HG02981 (cell line): ENCODE results near the gene CACNG3.
"Not testable (repeated sequence)": the region's sequence is repeated elsewhere in the genome, so short reads cannot be mapped to it uniquely, and the experiment has no call there.

ENCODE experiments used
- ATAC-seq: cut with Tn5 transposase; IDR thresholded peaks from one replicate; pipeline ENCODE4 v1.9.1; 2021; ENCODE audit warnings: mild to moderate bottlenecking, moderate library complexity; ENCODE audit not compliant: unreplicated experiment

CACNG3 gene

GRCh38 chr16:24255456-24256371 is at the start of gene CACNG3:
Gene CACNG3 (plus strand): TSS chr16:24256335. CDS start chr16:24256755, 420 bp downstream.
- no peak for ATAC-seq

- ATAC-seq: no peak
These were observed 49.2 kb upstream of the CACNG3 start for GRCh38 chr16:24206926-24207325.

DNA sequence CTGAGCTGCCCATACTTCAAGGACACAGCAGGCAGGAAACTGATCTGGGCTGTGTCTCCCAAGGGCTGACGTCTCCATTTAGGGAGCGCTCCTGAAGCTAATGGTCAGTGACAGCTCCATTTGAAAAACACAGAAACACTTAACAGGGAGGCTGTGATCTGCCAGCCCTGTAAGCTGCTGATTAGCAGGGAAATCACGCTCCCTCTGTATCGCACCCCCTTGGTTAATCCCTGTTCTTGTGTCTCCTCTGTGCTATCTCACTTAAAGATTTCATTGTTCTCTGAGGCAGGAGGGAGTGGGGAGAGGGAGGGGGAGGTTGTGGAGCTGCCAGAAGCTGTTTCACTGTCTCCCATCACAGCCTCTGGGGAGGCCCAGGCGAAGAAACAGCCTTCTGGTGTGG is 47.4 kb upstream of the CACNG3 start:
- no peak for ATAC-seq

DNA sequence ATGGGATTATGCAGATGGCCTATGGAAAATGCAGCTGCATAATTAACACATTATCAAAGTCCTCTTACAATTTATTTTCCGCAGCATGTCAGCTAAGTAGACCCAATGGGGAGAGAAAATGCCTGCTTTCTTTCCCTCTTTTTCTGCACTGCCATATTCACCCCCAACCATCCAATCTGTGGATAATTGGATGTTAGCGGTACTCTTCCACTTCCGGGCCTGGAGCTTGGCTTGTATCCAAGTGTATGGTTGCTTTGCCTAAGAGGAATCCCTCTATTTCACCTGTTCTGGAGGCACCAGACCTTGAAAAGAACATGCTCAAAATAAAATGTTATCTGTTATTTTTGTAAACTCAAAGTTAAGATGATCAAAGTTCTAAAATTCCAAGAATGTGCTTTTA is 41.1 kb upstream of the CACNG3 start:
- no peak for ATAC-seq

DNA sequence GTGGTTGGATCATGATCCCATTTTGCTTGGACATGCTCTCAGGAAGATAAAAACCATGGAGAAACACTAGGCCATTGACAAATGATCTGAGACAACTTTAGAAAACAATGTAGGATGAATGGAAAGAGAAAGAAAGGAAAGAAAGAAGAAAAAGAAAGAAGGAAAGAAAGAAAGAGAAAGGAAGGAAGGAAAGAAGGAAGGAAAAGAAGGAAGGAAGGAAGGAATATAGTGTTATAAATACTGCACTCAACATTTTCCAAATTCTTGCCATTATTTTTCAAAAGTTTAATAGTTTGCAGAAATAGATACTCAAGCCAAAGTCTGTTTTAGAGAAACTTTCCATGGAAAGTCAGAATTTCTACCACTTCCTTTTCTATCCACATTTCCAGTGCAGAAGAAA is 39.2 kb upstream of the CACNG3 start:
- no peak for ATAC-seq

DNA sequence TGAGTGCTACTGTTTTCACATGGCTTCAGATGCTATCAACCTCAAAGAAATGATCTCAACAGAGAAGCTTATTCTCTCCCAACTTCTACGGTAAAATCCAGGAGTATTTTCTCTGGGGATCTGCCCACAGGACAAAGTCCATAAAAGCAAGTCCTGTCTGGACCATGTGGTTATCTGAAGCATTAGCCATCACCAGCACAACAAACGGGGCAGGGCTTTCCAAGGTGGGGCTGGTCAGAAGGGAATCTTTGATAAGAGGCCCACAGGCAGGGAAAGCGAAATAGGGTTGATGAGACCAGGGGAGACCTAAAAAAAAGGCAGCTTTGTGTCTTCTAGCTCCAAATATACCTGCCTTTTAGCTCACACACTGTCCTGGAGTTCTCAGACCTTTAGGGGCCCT is 38.7 kb upstream of the CACNG3 start:
- ATAC-seq: no peak

- no peak for ATAC-seq
These were observed 37.8 kb upstream of the CACNG3 start for GRCh38 chr16:24218299-24218698.

DNA sequence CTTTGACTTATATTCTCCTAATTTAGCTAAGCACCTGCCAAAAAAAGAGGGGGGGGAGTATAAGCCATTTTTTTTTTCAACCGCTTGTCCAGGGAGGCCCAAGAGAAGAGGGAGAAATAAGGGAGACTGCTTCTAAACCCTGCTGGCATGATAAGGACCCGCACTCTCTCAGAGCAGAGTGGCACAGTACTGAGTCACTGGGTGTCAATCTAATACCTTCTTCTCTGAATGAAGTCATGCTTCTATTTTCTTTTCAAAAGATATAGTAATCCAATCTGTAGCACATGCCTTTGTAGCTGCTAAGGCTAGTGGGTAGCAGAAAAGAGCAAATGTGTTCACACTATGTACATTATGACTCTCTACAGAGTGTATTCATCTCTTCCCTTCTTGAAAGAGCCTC is 34.9 kb upstream of the CACNG3 start:
- ATAC-seq: no peak

GRCh38 chr16:24228514-24228913 is 27.6 kb upstream of the CACNG3 start:
- ATAC-seq: no peak

- ATAC-seq: no peak
These were observed 23.2 kb upstream of the CACNG3 start for GRCh38 chr16:24232936-24233335.

DNA sequence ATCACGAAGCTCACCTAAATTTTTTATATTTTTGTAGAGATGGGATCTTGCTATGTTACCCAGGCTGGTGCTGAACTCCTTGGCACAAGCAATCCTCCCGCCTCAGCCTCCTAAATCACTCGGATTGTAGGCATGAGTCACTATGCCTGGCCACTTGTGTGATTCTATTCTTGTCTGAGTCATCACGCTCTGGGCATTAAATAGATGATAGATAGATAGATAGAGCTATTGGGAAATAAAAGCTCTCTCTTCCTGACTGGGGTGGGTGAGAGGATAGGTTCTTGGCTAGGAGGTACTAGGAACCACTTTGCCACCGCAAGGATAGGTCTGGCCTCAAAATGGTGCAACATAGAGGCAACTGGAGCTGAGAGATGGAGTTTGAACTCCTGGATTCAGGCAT is 21.4 kb upstream of the CACNG3 start:
- no peak for ATAC-seq

GRCh38 chr16:24235806-24236205 is 20.3 kb upstream of the CACNG3 start:
- no peak for ATAC-seq

DNA sequence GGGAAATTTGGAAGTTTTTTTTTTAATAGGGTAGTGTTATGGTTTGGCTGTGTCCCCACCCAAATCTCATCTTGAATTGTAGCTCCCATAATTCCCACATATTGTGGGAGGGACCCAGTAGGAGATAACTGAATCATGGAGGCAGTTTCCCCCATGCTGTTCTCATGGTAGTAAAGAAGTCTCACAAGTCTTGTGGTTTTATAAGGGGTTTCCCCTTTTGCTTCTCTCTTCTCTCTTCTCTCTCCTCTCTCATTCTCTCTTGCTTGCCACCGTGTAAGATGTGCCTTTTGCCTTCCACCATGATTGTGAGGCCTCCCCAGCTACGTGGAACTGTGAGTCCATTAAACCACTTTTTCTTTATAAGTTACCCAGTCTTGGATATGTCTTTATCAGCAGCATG is 17.3 kb upstream of the CACNG3 start:
- ATAC-seq: not testable (repeated sequence)

GRCh38 chr16:24246911-24247607 is 9.1 kb upstream of the CACNG3 start:
- no peak for ATAC-seq

GRCh38 chr16:24253192-24253591 is 2.9 kb upstream of the CACNG3 start:
- ATAC-seq: no peak

GRCh38 chr16:24257958-24258357 is 1.8 kb downstream of the CACNG3 start:
- ATAC-seq: no peak

DNA sequence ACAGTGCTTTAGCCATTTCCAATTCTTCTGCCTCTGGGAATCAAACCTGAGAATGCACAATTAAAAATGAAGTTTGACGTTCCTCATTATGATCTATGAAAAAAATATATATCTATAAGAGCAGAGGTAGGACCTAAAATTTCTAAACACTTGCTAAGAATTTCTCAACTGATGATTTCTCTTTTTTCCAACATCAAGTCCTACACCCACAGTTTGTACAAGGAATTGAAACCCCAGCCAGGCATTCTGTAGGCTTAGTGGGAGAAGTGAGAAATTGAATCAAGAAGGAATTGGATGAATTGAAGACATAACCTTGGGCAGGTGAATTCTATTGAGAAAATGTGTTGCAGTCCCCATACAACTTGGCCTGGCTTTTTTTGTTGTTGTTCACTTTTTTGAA is 2.7 kb downstream of the CACNG3 start:
- no peak for ATAC-seq

DNA sequence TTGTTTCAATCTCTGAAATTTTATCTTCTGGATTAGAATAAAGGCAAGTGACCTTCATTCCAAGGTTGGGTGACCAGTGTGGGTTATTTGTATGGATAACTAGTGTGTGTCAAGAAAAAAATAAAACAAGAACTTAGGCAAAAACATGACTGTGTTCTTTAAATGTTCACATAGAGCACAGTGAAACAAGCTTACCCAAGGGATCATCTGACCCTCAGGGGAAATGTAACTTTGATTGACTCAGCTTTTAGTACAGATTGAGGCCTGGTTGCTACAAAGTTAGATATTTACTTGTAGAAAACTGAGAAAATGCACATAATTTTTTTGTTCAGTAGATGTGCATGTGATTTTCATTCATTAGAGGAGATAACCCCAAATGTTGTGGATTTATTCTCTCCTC is 6.7 kb downstream of the CACNG3 start:
- no peak for ATAC-seq

DNA sequence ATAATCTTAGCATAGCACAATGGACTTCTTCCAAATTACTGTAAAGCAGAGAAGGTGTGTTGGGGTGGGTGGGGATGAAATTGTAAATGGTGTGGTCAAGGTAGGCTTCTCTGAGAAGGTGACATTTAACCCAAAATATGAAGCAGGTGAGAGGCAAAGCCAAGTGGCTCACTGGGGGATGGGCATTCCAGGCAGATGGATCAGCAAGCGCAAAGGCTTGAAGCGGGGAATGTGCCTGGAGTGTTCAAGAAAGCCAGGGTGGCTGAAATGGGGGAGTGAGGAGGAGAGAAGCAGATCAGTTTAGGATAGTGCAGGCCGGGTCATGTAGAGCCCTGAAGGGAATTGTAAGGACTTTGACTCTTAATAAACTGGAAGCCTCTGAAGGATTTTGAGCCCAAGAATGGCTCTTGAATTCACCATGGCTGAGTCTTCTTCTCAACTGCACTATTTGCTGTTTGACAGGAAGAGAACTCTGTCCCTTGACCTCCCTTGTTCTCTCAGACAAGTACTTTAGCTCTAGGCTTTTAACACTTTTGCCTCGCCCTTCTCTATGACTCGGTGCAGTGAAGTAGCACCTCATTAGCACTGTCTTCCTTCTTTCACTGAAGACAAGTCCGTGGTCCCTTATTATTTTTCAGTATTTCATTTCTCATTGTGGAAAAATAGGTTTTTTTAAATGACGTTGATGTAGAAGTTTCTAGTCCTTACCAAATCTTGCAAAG is 14.7 kb downstream of the CACNG3 start:
- no peak for ATAC-seq

DNA sequence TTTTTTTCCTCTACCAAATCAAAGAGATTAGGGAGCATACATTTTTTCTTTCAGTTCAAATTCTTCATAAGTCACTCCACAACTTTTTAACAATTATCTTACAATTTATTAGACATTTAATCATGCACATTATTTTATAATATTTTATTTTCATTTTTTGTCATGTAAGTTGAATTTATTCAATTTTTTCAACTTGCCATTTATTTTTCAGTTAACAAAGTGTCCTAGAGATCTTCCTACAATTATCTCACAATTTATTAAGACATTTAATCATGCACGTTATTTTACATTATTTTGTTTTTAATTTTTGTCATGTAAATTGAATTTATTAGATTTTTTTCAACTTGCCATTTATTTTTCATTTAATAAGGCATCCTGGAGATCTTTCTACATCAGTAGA is 16.2 kb downstream of the CACNG3 start:
- no peak for ATAC-seq

- ATAC-seq: no peak
These were observed 17.5 kb downstream of the CACNG3 start for GRCh38 chr16:24273508-24274182.
